Neural crest cell (in vitro differentiated cells): ENCODE results near the gene TMED3. TPM values are rescaled to one million over a fixed set of nuclear protein-coding genes. Genes with fewer than 3 reads are reported as not detected.
A peak's percentile ranks its signal among the peaks of the same experiment; 100 is the strongest.

ENCODE experiments used
- DNase-seq: peaks from one replicate; pipeline ENCODE4 v3.0.0; 2021; ENCODE audit warnings: low read depth, mixed read lengths, low spot score
- H3K27ac Mint-ChIP-seq: one replicate; pipeline ENCODE4 v1.8.0; 2021; ENCODE audit warnings: mild to moderate bottlenecking, mixed read lengths; ENCODE audit not compliant: unreplicated experiment
- H3K27me3 Mint-ChIP-seq: 2 replicates; pipeline ENCODE4 v1.8.0; 2021; ENCODE audit warnings: low read depth, mild to moderate bottlenecking, mixed read lengths
- H3K36me3 Mint-ChIP-seq: 2 replicates; pipeline ENCODE4 v1.8.0; 2021; ENCODE audit warnings: low read depth, mild to moderate bottlenecking, mixed read lengths
- H3K4me1 Mint-ChIP-seq: 2 replicates; pipeline ENCODE4 v1.8.0; 2021; ENCODE audit warnings: mixed read lengths
- H3K4me3 Mint-ChIP-seq: one replicate; pipeline ENCODE4 v1.8.0; 2021; ENCODE audit warnings: mild to moderate bottlenecking, mixed read lengths
- H3K9me3 Mint-ChIP-seq: 2 replicates; pipeline ENCODE4 v1.8.0; 2021; ENCODE audit warnings: mixed read lengths
- CTCF ChIP-seq: fragments of 200-600 bp; sonication (generic); conservative IDR thresholded peaks from 2 replicates; pipeline ENCODE4 v1.5.0; 2021; ENCODE audit warnings: antibody characterized with exemption, mild to moderate bottlenecking
- total RNA-seq: library from RNA; stranded (reverse); gene quantifications from 2 replicates; pipeline ENCODE4 v1.2.1, GENCODE V29; 2021

TMED3 gene
- total RNA-seq, 1 donor from 2014 or later: 34.4 TPM

GRCh38 chr15:79337591-79337990 is 26.7 kb downstream of the TMED3 start:
- Mint-ChIP-seq H3K9me3 (no peaks in the 10 kb centered on the region), H3K4me1 (no peaks in the 10 kb centered on the region), H3K27me3 (no peaks in the 10 kb centered on the region), H3K27ac (no peak overlapping the region), H3K36me3 (no peaks in the 10 kb centered on the region), H3K4me3 (no peak overlapping the region)
- TF ChIP-seq CTCF: no peak
- DNase-seq: no peak

GRCh38 chr15:79339588-79340314 is 28.8 kb downstream of the TMED3 start:
- H3K27me3 Mint-ChIP-seq: no peaks in the 10 kb centered on the region
- TF ChIP-seq CTCF: peak; percentile 84
- no peaks in the 10 kb centered on the region for H3K9me3 Mint-ChIP-seq
- no peak overlapping the region for H3K27ac Mint-ChIP-seq
- DNase-seq: no peak
- no peaks in the 10 kb centered on the region for H3K4me1 Mint-ChIP-seq
- H3K4me3 Mint-ChIP-seq: no peak overlapping the region
- no peaks in the 10 kb centered on the region for H3K36me3 Mint-ChIP-seq

GRCh38 chr15:79340315-79340602 is 29.3 kb downstream of the TMED3 start:
- TF ChIP-seq CTCF: no peak
- no peaks in the 10 kb centered on the region for H3K27me3 Mint-ChIP-seq
- no peak overlapping the region for H3K4me3 Mint-ChIP-seq

GRCh38 chr15:79341396-79341795 is 30.5 kb downstream of the TMED3 start:
- no peaks in the 10 kb centered on the region for H3K36me3 Mint-ChIP-seq
- TF ChIP-seq CTCF: no peak
- H3K4me3 Mint-ChIP-seq: no peak overlapping the region
- H3K4me1 Mint-ChIP-seq: no peaks in the 10 kb centered on the region
- no peak overlapping the region for H3K27ac Mint-ChIP-seq
- H3K9me3 Mint-ChIP-seq: peaks cover 2% of the 10 kb centered on the region
- no peak for DNase-seq
- H3K27me3 Mint-ChIP-seq: no peaks in the 10 kb centered on the region

More at GRCh38 chr15:79340315-79340602, 29.3 kb downstream of the TMED3 start:
- no peak for DNase-seq
- Mint-ChIP-seq H3K4me1 (no peaks in the 10 kb centered on the region), H3K27ac (no peak overlapping the region), H3K36me3 (no peaks in the 10 kb centered on the region), H3K9me3 (peaks cover under 1% of the 10 kb centered on the region)

GRCh38 chr15:79349525-79349924 is 38.6 kb downstream of the TMED3 start:
- Mint-ChIP-seq H3K27ac (no peak overlapping the region), H3K4me1 (no peaks in the 10 kb centered on the region), H3K9me3 (peaks cover 2% of the 10 kb centered on the region), H3K36me3 (no peaks in the 10 kb centered on the region), H3K4me3 (no peak overlapping the region), H3K27me3 (no peaks in the 10 kb centered on the region)
- TF ChIP-seq CTCF: no peak
- no peak for DNase-seq

GRCh38 chr15:79352206-79352605 is 41.3 kb downstream of the TMED3 start:
- Mint-ChIP-seq H3K9me3 (no peaks in the 10 kb centered on the region), H3K4me1 (no peaks in the 10 kb centered on the region), H3K27me3 (no peaks in the 10 kb centered on the region), H3K4me3 (no peak overlapping the region), H3K36me3 (no peaks in the 10 kb centered on the region), H3K27ac (no peak overlapping the region)
- TF ChIP-seq CTCF: no peak
- no peak for DNase-seq
